Testis (tissue), 3 donors: Measurements from ENCODE around the gene RASA4B. TPM values are rescaled to one million over a fixed set of nuclear protein-coding genes. Genes with fewer than 3 reads are reported as not detected.

ENCODE experiments used
- DNase-seq: peaks from one replicate; pipeline ENCODE4 v3.0.0-alpha.2; 2019
- H3K27ac ChIP-seq, 2 donors: fragments of 200-600 bp; sonication (generic); one replicate each; pipeline ENCODE4 v1.5.1; 2019
- H3K27me3 ChIP-seq: fragments of 200-600 bp; sonication (generic); one replicate; pipeline ENCODE4 v1.5.1; 2019
- H3K36me3 ChIP-seq: fragments of 200-600 bp; sonication (generic); one replicate; pipeline ENCODE4 v1.5.1; 2017; ENCODE audit warnings: low read depth; ENCODE audit errors: missing control alignments
- H3K4me1 ChIP-seq: fragments of 200-600 bp; sonication (generic); one replicate; pipeline ENCODE4 v1.5.1; 2019
- H3K4me3 ChIP-seq, 2 donors: fragments of 200-600 bp; sonication (generic); one replicate each; pipeline ENCODE4 v1.5.1; 2017 to 2019
- H3K9me3 ChIP-seq: fragments of 200-600 bp; sonication (generic); one replicate; pipeline ENCODE4 v1.5.1; 2017
- CTCF ChIP-seq, 3 experiments: fragments of 450-650 bp in 2 of 3; fragments of 200-600 bp in 1 of 3; sonication (generic) in 1 of 3; IDR thresholded peaks; one replicate each; pipeline ENCODE4 v1.5.1; 2016 to 2019; ENCODE audit warnings: antibody characterized with exemption in 3 of 3, mild to moderate bottlenecking in 2 of 3, moderate library complexity in 1 of 3
- POLR2A ChIP-seq: fragments of 450-650 bp; IDR thresholded peaks from one replicate; pipeline ENCODE4 v1.6.1; 2017; ENCODE audit warnings: antibody characterized with exemption, mild to moderate bottlenecking, moderate library complexity
- WGBS, 2 donors: methylation state at CpG; one replicate each; pipeline ENCODE4 v1.1.5; 2018; 5-methylcytosine and 5-hydroxymethylcytosine counted together
- intact Hi-C: fragments of 100-400 bp; cut with DNase I; formaldehyde crosslinking; loops from one replicate; pipeline ENCODE4 v1.15.1; 2023; ENCODE audit warnings: low total_unique reads
- polyA plus RNA-seq: library from polyadenylated mRNA; stranded (reverse); fragments of 350-450 nt; fragmentation: Illumina TruSeq; extraction: RNeasy Lipid Tissue Mini Kit (QIAGEN cat#74804); gene quantifications from one replicate; pipeline ENCODE4 v1.2.3, GENCODE V29; 2014; ENCODE audit warnings: low read depth, low replicate concordance; ENCODE audit not compliant: insufficient read depth
- total RNA-seq, 2 donors: library from RNA; depleted of rRNA; stranded (reverse); fragments of >200 nt; gene quantifications; one replicate each; pipeline ENCODE4 v1.2.3, GENCODE V29; 2016

Gene RASA4B
- total and polyA plus RNA-seq, 3 donors from 2014 or later, result 11.5 to 18.5 (median 15.7) TPM

DNA sequence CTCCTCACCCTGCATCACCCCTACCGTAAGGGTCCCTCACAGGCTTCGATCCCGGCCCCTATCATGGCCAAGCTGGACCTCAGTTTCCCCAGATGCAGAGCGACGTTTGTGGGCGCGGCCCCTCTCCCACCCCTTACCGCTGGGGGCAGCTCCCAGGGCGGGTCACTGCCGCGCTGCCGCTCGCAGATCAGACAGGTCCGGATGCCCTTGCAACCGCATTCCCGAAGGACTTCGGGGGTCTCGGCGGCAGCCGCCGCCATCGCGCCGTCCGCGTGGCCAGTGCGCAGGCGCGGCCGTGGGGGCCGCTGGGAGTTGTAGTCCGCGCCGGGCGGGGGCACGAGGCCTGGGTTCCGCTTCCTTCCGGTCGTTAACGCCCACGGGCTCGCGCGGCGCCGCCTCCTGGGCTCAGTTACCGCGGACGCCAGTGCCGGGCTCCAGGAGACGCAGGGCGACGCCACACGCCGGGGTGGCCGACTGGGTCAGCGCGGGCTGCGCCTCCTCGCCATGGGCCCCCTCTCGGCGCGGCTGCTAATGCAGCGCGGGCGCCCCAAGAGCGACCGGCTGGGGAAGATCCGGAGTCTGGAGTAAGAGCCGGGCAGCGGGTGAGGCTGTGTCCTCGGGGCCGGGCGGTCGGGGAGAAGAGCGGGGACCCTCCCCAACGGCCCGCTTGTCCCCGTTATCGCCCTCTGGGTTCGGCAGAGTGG is 52.8 kb downstream of the RASA4B start, which contains the start of the genes ALKBH4 and LRWD1:
Gene ALKBH4, minus strand, starts transcription at position 287 of the 704 bp plus-strand sequence. Its CDS starts 27 bp downstream, at position 260.
Gene LRWD1, plus strand, starts transcription at position 408 of the 704 bp plus-strand sequence. Its CDS starts 97 bp downstream, at position 505.
- peak in 1 of 3 experiments; percentile 36 for TF ChIP-seq CTCF (IDR thresholded peaks at IDR 0.05)
- no peak for TF ChIP-seq POLR2A
- intact Hi-C loops, result no loop called here
- peaks cover 21% of the 10 kb centered on the region for H3K4me1 ChIP-seq

GRCh38 chr7:102463841-102464576 is 53.6 kb downstream of the RASA4B start:
- no peak for TF ChIP-seq POLR2A
- 11 to 13% methylated on average over 20 to 24 of the region's 24 CpGs for WGBS, 2 donors
- H3K27me3 ChIP-seq, result no peaks in the 10 kb centered on the region

More for the DNA sequence above, 52.8 kb downstream of the RASA4B start, which contains the start of the genes ALKBH4 and LRWD1:
- H3K4me3 ChIP-seq, result peak within 1 kb of the TSS; percentile 78 to 99
- H3K36me3 ChIP-seq, result no peaks in the 10 kb centered on the region
- peak; percentile 94 for DNase-seq
- WGBS, 2 donors, result 0 to 1% methylated on average over 5 to 77 of the region's 81 CpGs
- H3K27ac ChIP-seq, result peak within 1 kb of the TSS; percentile 41 to 61
- no peaks in the 10 kb centered on the region for H3K27me3 ChIP-seq
- H3K9me3 ChIP-seq, result no peaks in the 10 kb centered on the region

DNA sequence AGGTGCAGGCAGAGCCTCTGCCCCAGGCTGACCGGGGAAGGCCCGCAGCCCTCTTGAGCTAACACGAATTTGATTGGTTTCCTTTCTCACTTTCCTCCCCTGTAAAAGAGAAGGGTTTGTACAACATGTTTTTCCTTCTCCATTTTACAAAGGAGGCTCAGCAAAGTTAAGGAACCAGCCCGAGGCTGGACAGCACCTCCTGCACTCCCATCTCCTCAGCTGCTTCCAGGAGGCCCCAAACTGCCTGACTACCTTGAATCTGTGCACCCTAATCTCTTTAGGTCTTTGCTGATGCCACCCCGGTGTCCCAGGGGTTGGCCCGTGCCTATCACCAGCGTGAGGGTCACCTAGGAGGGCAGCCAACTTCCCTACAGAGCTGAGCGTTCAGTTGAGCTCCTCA is 57.1 kb downstream of the RASA4B start:
- H3K36me3 ChIP-seq, result no peaks in the 10 kb centered on the region
- H3K27me3 ChIP-seq, result no peaks in the 10 kb centered on the region
- 87 to 88% methylated on average over 8 of the region's 8 CpGs for WGBS, 2 donors
- no peak overlapping the region for H3K27ac ChIP-seq
- H3K9me3 ChIP-seq, result no peaks in the 10 kb centered on the region
- TF ChIP-seq CTCF (IDR thresholded peaks at IDR 0.05) (no peak), POLR2A (no peak)
- H3K4me3 ChIP-seq, result no peak overlapping the region
- DNase-seq, result no peak
- H3K4me1 ChIP-seq, result peaks cover 8% of the 10 kb centered on the region
- intact Hi-C loops, result no loop called here

More at GRCh38 chr7:102463841-102464576, 53.6 kb downstream of the RASA4B start:
- Histone ChIP-seq H3K4me1 (peaks cover 21% of the 10 kb centered on the region), H3K36me3 (no peaks in the 10 kb centered on the region), H3K9me3 (no peaks in the 10 kb centered on the region), H3K4me3 (peak overlapping the region; percentile 78 to 99), H3K27ac (peak overlapping the region; percentile 31 to 50)
- intact Hi-C loops, result no loop called here
- no peak for DNase-seq

DNA sequence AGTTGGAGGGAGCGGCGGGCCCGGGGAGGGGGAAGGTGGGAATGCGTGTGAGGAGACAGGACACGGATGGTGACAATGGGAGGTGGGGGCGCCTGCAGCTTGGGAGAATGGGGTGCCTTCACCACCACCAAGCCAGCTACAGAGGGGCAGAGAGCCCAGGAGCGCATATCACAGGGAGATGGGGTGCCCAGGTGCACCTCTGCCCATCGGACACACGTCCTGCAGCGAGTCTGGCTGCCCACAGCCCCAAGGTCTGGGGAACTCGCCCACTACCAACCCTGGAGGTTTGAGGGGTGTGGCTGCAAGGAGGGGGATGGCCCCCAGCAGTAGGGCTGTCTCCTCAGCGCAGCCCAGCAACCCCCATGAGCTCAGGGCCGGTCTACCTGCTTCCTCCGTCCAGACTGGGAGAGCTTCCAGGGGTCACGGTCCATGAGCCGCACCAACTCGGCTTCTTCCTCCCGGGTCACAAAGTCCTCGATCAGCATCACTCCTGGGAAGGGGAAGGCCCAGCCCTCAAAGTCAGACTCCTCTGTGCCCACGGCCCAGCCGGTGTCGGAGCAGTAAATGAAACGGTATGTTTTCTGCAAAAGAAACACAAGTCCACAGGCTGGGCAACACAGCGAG is 58.2 kb downstream of the RASA4B start:
- no peak overlapping the region for H3K4me3 ChIP-seq
- no peak for TF ChIP-seq POLR2A
- TF ChIP-seq CTCF (IDR thresholded peaks at IDR 0.05), result no peak
- no peak overlapping the region for H3K27ac ChIP-seq
- H3K36me3 ChIP-seq, result no peaks in the 10 kb centered on the region
- intact Hi-C loops, result no loop called here
- peaks cover 8% of the 10 kb centered on the region for H3K4me1 ChIP-seq
- no peak for DNase-seq
- no peaks in the 10 kb centered on the region for H3K27me3 ChIP-seq
- WGBS, 2 donors, result 89 to 91% methylated on average over 20 to 24 of the region's 24 CpGs
- no peaks in the 10 kb centered on the region for H3K9me3 ChIP-seq
